Measurements from ENCODE around the gene ATG10.
"Not testable (repeated sequence)": the region's sequence is repeated elsewhere in the genome, so short reads cannot be mapped to it uniquely, and the experiment has no call there.

ATG10 gene

DNA sequence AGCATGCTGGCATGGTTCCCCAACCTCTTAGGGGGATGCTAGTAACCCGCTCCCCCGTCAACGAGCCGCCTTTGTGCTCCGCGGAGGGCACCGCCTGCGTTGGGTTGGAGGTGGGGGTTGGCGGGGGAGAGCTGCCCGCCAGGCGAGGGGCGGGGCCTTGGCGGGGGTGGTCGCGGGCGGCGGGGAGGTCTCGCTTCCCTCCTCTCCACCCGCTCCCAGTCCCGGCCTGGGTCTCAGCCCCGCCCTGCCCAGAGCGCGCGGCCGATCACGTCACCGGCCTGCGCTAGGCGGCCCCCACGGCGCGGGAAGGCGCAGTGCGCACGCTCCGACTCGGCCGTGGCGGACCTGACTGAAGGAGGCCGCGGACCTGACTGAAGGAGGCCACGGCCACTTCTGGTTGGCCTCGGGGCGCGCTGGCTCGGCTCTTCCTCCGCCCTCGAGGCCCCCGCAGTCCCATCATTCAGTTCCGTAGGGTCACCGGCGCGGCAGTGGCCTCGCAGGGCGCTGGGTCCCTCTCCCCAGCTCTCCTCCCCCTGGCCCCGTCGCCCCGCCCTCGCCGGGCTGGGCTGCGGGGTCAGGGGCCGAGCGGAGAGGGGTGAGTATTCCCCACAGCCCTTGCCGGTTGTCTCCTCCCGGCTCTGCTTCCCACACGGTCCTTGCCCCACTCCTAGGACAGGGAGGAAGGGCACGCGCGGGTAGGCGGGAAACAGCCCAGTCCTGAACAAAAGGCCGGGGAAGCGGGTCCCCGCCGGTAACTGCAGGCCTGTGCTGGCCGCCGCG, at the start of gene ATG10:
Gene ATG10 (plus strand): TSS at position 312 of the 780 bp plus-strand sequence. CDS start 15,548 bp downstream, outside the sequence.
- peak; percentile 98 for DNase-seq (ENCODE audit: low spot score)

- no peak for DNase-seq (ENCODE audit: low spot score)
These were observed 49.0 kb upstream of the ATG10 start for GRCh38 chr5:81922854-81923279.

DNA sequence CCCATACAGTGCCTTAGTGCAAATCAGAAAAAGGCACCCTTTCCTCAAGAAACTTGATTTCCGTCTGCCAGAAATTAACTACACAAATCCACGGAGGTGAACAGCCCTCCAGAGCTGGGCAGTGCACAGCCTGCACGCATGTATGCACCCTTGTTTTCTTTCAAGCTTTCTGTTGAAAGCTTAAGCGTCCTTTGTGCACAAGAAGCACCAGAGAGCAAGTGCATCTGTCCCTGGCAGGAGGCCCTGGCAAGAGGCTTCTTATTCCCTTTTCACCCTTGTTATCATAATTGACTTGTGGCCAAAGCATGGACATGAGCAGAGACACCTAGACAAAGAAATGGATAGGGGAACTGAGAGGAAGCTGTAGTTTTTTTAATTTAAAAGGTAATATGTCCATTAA, 47.4 kb upstream of the ATG10 start:
- no peak for DNase-seq (ENCODE audit: low spot score)

- DNase-seq (ENCODE audit: low spot score): no peak
These were observed 46.8 kb upstream of the ATG10 start for GRCh38 chr5:81925009-81925408.

GRCh38 chr5:81925981-81926380, 45.8 kb upstream of the ATG10 start:
- DNase-seq (ENCODE audit: low spot score): no peak

GRCh38 chr5:81936066-81936465, 35.8 kb upstream of the ATG10 start:
- no peak for DNase-seq (ENCODE audit: low spot score)

DNA sequence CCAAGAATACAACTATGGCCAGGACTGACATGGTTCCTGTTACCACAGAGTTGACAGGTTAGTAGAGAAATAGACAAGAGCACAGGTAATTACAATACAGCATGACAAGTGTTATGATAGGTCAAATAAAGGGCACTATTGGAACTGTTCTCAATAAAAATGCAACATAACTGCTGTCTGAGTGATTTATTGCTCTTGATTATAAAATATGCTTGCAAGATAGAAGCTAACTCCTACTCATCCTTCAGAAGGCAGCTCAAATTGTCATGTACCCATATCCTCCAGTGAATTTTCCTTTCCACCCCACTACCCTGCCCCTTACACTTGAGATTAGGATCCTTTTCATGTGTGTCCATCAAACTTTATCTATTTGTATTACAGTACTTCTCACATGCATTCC, 35.1 kb upstream of the ATG10 start:
- no peak for DNase-seq (ENCODE audit: low spot score)

DNA sequence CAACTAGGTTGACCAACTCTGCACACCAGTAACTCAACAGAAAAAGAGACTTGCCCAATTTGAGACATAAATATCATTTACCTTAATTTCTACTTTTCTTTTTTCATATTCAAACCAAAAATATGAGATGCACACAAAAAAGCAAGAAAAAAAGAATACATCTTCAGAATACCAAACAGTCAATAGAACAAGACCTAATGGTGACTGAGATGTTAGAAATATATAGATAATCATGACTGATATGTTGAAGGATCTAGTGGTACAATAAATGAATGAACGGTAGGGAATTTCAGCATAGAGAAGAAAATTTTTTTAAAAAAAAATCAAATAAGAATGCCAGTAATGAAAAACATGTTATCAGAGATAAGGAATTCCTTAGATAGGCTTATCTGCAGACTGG, 29.1 kb upstream of the ATG10 start:
- DNase-seq (ENCODE audit: low spot score): no peak

GRCh38 chr5:81948349-81948748, 23.5 kb upstream of the ATG10 start:
- DNase-seq (ENCODE audit: low spot score): no peak

- no peak for DNase-seq (ENCODE audit: low spot score)
These were observed 22.4 kb upstream of the ATG10 start for GRCh38 chr5:81949462-81949861.

DNA sequence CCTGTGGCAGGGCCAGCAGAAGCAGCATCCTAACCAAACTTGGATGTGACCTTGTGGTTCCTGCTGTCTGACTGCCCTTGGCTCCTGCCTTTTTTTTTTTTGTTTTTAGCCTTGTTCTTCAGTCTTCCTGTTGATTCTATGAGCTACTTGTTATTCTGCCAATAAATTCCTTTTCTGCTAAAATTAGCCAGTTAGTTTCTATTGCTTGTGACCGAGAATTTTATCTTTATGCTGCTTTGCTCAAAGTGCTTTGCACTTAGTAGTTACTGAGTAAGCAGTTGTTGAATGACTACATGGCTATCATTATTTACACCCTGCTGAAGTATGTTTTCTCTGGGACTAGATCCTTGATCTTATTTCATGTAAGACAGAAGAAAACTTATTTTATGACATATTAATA, 20.8 kb upstream of the ATG10 start:
- DNase-seq (ENCODE audit: low spot score): no peak

DNA sequence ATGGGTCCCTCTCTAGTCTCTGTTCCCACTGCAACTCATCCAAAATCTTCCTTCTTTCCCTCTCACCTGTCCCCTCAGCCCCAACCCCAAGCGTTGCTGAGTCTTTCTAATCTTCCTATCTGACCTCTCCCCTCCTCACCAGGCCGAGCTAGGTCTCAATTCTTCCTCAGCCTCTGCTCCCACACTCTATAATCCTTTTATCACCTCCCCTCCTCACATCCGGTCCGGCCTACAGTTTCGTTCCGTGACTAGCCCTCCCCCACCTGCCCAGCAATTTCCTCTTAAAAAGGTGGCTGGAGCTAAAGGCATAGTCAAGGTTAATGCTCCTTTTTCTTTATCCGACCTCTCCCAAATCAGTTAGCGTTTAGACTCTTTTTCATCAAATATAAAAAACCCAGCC, 17.0 kb upstream of the ATG10 start:
- not testable (repeated sequence) for DNase-seq (ENCODE audit: low spot score)

DNA sequence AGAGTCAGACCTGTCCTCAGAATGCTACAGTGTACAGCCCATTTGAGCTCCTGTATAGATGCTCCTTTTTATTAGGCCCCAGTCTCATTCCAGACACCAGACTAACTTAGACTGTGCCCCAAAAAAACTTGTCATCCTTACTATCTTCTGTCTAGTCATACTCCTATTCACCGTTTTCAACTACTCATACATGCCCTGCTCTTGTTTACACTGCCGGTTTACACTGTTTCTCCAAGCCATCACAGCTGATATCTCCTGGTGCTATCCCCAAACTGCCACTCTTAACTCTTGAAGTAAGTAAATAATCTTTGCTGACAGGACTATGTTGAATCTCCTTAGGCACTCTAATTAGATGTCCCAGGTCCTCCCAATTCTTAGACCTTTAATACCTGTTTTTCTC, 13.7 kb upstream of the ATG10 start:
- DNase-seq (ENCODE audit: low spot score): not testable (repeated sequence)

DNA sequence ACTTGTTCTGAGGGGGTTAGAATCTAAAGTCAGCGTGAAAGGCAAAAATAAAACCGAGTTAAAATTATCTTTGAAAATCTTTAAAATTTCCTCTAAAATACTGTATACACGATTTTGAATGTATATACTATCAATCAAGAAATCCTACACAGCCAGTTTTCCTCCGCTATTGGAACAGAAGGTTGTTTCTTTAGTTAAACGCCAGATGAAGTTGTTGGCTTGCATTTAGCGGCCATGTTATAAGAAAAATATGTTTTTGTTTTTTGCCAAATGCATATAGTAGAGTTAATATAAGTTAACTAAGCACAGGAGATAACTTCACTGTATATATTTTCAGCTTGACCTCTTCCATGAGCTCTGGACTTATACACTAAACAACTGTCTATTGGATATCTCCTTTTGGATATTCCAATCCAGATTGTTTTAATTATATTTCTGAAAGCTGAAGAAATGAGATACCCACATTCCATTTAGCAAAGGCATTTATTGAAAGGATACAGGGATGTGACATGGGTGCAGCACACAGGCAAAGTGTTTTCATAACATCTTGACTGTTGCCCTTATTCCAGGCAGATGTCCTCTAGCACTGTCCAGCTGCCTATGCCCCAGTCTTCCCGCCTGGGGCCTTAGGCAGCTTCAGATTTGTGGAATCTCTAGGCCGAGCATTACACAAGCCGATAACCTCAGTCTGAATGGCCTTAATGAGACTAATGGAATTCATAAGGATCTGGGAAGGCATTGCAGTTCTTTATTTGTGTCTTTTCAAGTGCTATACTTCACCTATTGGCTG, 10.0 kb upstream of the ATG10 start:
- no peak for DNase-seq (ENCODE audit: low spot score)

DNA sequence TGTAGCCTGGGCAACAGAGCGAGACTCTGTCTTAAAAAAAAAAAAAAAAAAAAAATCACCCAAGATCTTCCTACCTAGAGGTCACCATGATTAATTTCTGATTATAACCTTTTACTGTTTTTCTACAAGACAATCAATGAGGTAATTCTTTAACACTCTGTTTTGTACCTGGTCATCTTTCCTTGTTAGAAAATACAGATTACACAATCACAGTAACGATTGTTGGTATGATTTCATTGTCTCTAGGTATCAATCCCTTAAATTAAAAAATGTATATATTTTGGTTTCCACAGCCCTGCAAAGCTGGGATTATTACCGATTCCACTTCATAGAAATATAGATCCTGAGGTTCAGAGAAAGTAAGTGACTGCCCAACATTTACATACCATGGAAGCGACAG, 8.3 kb upstream of the ATG10 start:
- no peak for DNase-seq (ENCODE audit: low spot score)

GRCh38 chr5:81965524-81965923, 6.3 kb upstream of the ATG10 start:
- no peak for DNase-seq (ENCODE audit: low spot score)

DNA sequence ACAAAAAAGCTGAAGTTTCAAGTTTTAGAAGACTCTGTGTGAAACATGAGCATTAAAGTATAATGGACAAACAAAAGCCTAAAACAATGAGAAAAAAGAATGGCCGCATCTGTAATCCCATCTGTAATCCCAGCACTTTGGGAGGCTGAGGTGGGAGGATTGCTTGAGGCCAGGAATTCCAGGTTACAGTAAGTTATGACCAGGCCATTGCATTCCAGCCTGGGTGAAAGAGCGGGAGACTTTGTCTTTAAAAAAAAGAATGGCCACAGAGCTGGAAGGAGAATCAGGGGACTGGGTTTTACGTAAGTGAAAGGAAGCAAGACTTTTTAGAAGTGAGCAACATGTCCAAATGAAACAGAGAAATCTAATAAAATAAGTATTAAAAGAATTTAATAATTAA, 2.6 kb upstream of the ATG10 start:
- no peak for DNase-seq (ENCODE audit: low spot score)

DNA sequence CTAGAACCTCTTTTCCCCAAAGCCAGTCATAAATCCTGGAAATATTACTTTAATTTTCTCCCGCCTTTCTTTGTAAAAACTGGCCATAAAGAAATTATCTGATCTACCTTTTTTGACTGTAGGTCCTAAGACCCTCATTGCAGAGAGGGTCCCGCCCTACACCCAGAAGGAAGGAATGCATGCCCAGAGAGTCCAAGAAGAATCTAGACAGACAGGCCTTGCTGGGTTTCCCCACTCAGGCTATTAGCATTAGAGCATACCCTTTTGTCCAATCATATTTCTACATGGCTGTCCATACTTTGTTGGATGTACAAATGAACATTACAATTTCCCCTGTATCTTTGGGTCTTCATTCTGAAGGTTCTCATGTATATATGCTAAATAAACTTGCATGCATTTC, 1.9 kb upstream of the ATG10 start:
- DNase-seq (ENCODE audit: low spot score): no peak

DNA sequence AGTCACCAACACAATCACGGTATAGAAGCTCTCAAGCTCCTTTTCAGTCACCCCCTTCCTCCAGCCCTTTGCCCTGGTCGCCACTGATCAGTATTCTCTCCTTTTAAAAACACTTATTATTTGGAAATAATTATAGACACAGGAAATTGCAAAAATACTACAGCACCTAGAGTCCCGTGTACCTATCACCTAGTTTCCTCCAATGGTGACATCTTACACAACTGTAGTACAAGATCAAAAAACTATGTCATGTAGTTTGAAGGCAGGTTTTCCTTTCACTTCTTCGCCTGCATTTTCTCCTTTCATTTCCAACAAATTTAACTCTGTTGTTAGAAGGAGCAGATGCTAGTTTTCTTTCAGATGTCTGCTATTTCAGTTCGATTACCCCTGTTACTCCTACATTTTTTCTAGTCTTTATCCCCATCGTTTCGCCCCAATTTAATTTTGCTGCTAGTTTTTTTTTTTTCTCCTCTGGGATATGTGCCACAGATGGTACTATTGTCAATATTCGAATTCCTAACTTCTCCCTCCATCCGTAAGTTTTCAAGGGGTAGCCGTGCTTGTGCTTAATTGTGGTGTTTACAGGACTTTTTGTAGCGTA, 612 bp upstream of the ATG10 start:
- DNase-seq (ENCODE audit: low spot score): no peak

DNA sequence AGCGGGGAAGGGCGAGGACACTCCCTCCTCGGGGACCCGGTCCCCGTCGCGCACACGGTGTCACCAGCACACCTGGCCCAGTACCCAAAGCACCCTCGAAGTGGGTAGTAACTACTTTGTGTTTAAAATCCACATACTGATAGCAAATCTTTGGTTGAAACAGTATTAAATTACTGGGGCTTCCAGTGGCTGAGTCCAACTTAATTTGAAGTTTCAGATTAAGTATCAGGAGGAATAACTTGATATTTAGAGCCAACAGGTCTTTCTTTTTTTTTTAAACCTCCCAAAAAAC, 615 bp downstream of the ATG10 start:
- no peak for DNase-seq (ENCODE audit: low spot score)

DNA sequence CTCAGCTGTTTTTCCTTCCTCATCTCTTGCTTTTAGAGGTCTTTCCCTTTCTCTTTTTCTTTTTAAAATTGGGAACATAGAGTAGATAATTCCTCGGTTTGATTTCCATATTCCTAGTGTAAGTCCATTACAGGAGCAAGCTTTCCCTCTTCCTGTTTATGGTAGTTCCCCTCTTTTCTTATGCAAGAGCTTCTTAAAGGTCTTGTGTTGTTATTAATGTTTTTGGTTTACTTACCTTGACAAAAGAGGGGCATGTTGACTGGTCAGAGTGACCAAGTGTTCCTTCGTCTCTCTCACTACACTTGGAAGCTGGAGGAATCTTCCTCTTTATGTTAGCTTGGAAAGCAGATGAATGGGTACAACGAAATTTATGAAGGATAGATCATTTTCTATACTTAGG, 8.3 kb downstream of the ATG10 start:
- DNase-seq (ENCODE audit: low spot score): no peak

GRCh38 chr5:81980598-81981260, 8.9 kb downstream of the ATG10 start:
- DNase-seq (ENCODE audit: low spot score): peak; percentile 15
